Measurements from ENCODE around the gene B4GALNT4. TPM values are rescaled to one million over a fixed set of nuclear protein-coding genes. Genes with fewer than 3 reads are reported as not detected.
"Not testable (repeated sequence)": the region's sequence is repeated elsewhere in the genome, so short reads cannot be mapped to it uniquely, and the experiment has no call there.

B4GALNT4 gene
- total RNA-seq, 1 donor from 2014 or later = 16.4 TPM

DNA sequence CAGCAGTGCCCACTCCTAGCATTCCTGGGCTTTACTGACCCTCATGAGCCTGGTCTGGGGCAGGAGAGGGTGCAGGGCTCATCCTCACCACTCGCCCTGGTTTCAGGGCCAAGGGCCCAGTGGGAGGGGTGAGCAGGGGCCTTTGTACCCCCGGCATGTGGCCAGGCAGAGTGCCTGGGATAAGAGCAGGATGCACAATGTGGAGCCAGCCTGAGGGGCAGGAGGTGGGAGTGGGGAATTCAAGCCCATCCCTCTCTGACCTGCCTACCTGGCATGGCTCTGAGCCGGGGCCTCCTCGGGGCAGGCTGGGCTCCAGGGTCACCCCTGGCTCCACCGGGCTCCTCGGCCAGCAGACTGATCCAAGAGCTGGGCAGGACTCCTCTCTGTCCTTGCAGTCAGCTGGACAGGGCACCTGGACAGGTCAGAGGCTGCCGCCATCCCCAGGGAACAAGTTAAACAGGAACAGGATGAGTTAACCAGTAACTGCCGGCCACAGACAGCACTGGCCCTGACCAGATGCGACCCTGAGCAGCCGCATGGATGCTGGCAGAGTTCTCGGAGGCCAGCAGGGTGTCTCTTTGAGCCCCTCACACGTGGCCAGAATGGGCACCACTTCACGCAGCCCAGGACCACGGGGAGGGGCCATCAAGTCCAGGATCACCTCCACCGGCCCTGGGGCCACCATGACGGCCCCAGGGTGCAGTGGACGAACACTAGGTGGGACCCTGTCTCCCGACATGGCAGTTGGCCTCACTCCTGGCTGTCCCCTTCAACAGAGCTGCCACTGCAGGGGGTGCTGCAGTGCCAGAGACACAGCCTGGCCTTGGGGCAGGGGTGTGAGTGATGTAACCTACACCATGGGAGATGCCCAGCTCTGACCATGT lies 40.5 kb downstream of the B4GALNT4 start:
- DNase-seq (ENCODE audit: low spot score) = no peak
- peaks cover 15% of the 10 kb centered on the region for H3K27me3 Mint-ChIP-seq (ENCODE audit: insufficient read depth, low read depth)

DNA sequence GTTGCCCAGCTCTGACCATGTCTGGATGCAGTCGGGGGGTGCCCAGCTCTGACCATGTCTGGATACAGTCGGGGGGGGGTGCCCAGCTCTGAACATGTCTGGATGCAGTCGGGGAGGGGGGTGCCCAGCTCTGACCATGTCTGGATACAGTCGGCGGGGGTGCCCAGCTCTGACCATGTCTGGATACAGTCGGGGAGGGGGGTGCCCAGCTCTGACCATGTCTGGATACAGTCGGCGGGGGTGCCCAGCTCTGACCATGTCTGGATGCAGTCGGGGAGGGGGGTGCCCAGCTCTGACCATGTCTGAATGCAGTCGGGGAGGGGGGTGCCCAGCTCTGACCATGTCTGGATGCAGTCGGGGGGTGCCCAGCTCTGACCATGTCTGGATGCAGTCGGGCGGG lies 41.4 kb downstream of the B4GALNT4 start:
- H3F3A ChIP-seq (ENCODE audit: low read depth); DNase-seq (ENCODE audit: low spot score); H3K4me3 Mint-ChIP-seq: not testable (repeated sequence)

More for the DNA sequence above, 40.5 kb downstream of the B4GALNT4 start:
- no peaks in the 10 kb centered on the region for H3K4me1 Mint-ChIP-seq
- Histone ChIP-seq H3K4me2 (no peak overlapping the region), H3K79me2 (ENCODE audit: low read depth) (no peaks in the 10 kb centered on the region), H3F3A (ENCODE audit: low read depth) (peaks cover 4% of the 10 kb centered on the region), H4K20me1 (ENCODE audit: low read depth) (no peaks in the 10 kb centered on the region), H3K9ac (no peak overlapping the region), H3K4me3 (no peak overlapping the region), H3K36me3 (no peaks in the 10 kb centered on the region), H3K4me1 (no peaks in the 10 kb centered on the region), H3K27me3 (peaks cover 25% of the 10 kb centered on the region), H3K9me3 (ENCODE audit: low read depth) (no peaks in the 10 kb centered on the region), H2AFZ (replicated peaks) (no peak overlapping the region), H3K27ac (no peak overlapping the region)
- H3K4me3 Mint-ChIP-seq = no peak overlapping the region
- H3K27ac Mint-ChIP-seq = no peak overlapping the region
- no peaks in the 10 kb centered on the region for H3K9me3 Mint-ChIP-seq
- no peaks in the 10 kb centered on the region for H3K36me3 Mint-ChIP-seq
- TF ChIP-seq EZH2phosphoT487 (IDR thresholded peaks at IDR 0.05) = no peak
- TF ChIP-seq EZH2 (IDR thresholded peaks at IDR 0.05) = no peak
- TF ChIP-seq, protein P1, sequence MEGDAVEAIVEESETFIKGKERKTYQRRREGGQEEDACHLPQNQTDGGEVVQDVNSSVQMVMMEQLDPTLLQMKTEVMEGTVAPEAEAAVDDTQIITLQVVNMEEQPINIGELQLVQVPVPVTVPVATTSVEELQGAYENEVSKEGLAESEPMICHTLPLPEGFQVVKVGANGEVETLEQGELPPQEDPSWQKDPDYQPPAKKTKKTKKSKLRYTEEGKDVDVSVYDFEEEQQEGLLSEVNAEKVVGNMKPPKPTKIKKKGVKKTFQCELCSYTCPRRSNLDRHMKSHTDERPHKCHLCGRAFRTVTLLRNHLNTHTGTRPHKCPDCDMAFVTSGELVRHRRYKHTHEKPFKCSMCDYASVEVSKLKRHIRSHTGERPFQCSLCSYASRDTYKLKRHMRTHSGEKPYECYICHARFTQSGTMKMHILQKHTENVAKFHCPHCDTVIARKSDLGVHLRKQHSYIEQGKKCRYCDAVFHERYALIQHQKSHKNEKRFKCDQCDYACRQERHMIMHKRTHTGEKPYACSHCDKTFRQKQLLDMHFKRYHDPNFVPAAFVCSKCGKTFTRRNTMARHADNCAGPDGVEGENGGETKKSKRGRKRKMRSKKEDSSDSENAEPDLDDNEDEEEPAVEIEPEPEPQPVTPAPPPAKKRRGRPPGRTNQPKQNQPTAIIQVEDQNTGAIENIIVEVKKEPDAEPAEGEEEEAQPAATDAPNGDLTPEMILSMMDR (IDR thresholded peaks at IDR 0.05) = no peak

DNA sequence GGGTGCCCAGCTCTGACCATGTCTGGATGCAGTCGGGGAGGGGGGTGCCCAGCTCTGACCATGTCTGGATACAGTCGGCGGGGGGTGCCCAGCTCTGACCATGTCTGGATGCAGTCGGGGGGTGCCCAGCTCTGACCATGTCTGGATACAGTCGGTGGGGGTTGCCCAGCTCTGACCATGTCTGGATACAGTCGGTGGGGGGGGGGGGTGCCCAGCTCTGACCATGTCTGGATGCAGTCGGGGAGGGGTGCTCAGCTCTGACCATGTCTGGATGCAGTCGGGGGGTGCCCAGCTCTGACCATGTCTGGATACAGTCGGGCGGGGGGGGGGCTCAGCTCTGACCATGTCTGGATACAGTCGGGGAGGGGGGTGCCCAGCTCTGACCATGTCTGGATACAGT lies 42.2 kb downstream of the B4GALNT4 start:
- H3K27ac ChIP-seq; H3K4me3 ChIP-seq; H3K27ac Mint-ChIP-seq; H3K79me2 ChIP-seq (ENCODE audit: low read depth); H3K9me3 ChIP-seq (ENCODE audit: low read depth); DNase-seq (ENCODE audit: low spot score); H3K4me1 ChIP-seq; H3K4me1 Mint-ChIP-seq; H2AFZ ChIP-seq (replicated peaks); H3K9me3 Mint-ChIP-seq; H3K4me2 ChIP-seq; H3K36me3 ChIP-seq; H4K20me1 ChIP-seq (ENCODE audit: low read depth); H3K9ac ChIP-seq; H3F3A ChIP-seq (ENCODE audit: low read depth); H3K36me3 Mint-ChIP-seq; H3K4me3 Mint-ChIP-seq: not testable (repeated sequence)
- H3K27me3 Mint-ChIP-seq (ENCODE audit: insufficient read depth, low read depth) = peaks cover 29% of the 10 kb centered on the region
- peaks cover 40% of the 10 kb centered on the region for H3K27me3 ChIP-seq

More for the DNA sequence above, 41.4 kb downstream of the B4GALNT4 start:
- not testable (repeated sequence) for H3K9me3 ChIP-seq (ENCODE audit: low read depth); H3K4me2 ChIP-seq; H4K20me1 ChIP-seq (ENCODE audit: low read depth); H3K4me1 ChIP-seq; H3K9me3 Mint-ChIP-seq; H3K36me3 ChIP-seq; H3K79me2 ChIP-seq (ENCODE audit: low read depth); H3K27ac Mint-ChIP-seq; H2AFZ ChIP-seq (replicated peaks); H3K4me1 Mint-ChIP-seq; H3K4me3 ChIP-seq; H3K9ac ChIP-seq; H3K27ac ChIP-seq; H3K36me3 Mint-ChIP-seq
- H3K27me3 Mint-ChIP-seq (ENCODE audit: insufficient read depth, low read depth) = peaks cover 24% of the 10 kb centered on the region
- peaks cover 33% of the 10 kb centered on the region for H3K27me3 ChIP-seq

DNA sequence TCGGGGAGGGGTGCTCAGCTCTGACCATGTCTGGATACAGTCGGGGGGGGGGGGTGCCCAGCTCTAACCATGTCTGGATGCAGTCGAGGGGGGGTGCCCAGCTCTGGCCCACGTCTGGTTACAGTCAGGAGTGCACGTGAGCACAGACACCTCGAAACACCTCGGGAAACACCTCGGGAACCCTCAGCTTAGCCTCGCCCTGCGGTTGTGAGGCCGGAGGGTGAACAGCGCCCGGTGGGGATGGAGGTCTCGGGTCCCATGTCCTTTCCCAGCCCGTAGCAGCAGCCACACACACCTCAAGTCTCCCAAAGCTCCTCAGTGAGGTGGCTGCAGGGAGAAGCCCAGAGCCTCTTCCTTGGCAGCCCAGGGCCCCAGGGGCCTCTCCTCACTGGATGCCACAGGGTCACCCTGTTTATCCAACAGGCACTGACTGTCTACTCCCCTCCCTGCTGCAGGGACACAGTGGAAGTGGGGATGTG lies 43.4 kb downstream of the B4GALNT4 start:
- Mint-ChIP-seq H3K9me3 (no peaks in the 10 kb centered on the region), H3K4me3 (no peak overlapping the region), H3K27ac (no peak overlapping the region), H3K4me1 (no peaks in the 10 kb centered on the region), H3K36me3 (no peaks in the 10 kb centered on the region), H3K27me3 (ENCODE audit: insufficient read depth, low read depth) (peaks cover 31% of the 10 kb centered on the region)
- Histone ChIP-seq H3K79me2 (ENCODE audit: low read depth) (no peaks in the 10 kb centered on the region), H3K36me3 (no peaks in the 10 kb centered on the region), H3K4me1 (peaks cover 5% of the 10 kb centered on the region), H4K20me1 (ENCODE audit: low read depth) (peaks cover 2% of the 10 kb centered on the region), H3K9me3 (ENCODE audit: low read depth) (no peaks in the 10 kb centered on the region), H3K27ac (no peak overlapping the region), H3K4me2 (no peak overlapping the region), H3F3A (ENCODE audit: low read depth) (peaks cover 2% of the 10 kb centered on the region), H3K27me3 (peaks cover 43% of the 10 kb centered on the region), H3K4me3 (no peak overlapping the region), H3K9ac (no peak overlapping the region), H2AFZ (replicated peaks) (no peak overlapping the region)
- no peak for DNase-seq (ENCODE audit: low spot score)
- TF ChIP-seq, protein P1 (IDR thresholded peaks at IDR 0.05) = no peak
- no peak for TF ChIP-seq EZH2 (IDR thresholded peaks at IDR 0.05)
- no peak for TF ChIP-seq EZH2phosphoT487 (IDR thresholded peaks at IDR 0.05)

Measured in neural progenitor cell (in vitro differentiated cells).